ENCODE results near the gene CYP4F8. TPM values are rescaled to one million over a fixed set of nuclear protein-coding genes. Genes with fewer than 3 reads are reported as not detected.

CYP4F8 gene, protein sequence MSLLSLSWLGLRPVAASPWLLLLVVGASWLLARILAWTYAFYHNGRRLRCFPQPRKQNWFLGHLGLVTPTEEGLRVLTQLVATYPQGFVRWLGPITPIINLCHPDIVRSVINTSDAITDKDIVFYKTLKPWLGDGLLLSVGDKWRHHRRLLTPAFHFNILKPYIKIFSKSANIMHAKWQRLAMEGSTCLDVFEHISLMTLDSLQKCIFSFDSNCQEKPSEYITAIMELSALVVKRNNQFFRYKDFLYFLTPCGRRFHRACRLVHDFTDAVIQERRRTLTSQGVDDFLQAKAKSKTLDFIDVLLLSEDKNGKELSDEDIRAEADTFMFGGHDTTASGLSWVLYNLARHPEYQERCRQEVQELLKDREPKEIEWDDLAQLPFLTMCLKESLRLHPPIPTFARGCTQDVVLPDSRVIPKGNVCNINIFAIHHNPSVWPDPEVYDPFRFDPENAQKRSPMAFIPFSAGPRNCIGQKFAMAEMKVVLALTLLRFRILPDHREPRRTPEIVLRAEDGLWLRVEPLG
- total RNA-seq (not detected), polyA plus RNA-seq (not detected)
- long read RNA-seq, donor 1, result 0 reads
- long read RNA-seq, donor 2, result 0 reads

DNA sequence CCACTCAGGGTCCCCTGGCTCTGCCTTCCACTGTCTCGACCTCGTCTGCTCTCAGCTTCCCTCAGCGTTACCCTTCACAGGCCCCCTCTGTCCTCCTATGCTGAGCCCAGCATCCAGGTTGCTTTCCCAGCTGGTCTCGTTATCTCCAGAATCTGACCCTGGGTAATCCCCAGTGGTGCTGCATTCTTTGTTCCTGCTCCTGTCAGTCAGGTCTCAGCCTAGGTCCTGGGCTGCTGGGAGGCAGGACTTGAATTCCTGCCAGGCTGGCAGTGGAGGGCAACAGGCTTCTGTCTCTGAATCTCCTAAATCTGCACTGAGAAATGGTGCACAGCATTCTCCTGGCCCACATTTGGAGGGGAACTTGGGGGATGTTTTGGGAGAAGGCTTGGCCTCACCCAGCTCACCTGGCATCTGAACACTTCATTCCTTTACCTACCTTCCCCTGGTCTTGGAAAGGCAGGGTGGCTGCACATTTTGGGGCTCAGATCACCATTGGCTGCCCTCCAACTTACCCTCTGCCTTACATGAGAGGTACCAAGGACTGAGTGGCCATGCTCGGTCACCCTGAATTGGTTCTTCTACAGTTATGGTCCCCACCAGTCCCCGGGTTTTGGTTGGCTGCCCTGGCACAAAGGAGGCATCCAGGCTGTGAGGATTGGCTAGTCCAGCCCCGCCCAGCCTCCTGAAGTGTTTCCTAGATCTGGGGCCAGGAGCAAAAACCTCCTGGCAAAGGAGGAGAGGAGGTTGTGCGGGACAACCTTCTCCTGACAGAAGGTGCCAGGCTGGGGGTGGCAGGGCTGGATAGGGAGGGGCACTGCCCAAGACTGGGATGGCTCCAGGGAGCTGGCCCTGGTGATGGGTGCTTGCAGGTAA lies at the start of gene CYP4F8:
CYP4F8 (plus strand) TSS at position 712 of the 873 bp plus-strand sequence. CDS start 399 bp downstream, outside the sequence.
- no peak within 1 kb of the TSS for H3K4me3 ChIP-seq
- H3K27me3 ChIP-seq (replicated peaks in 1 of 7), result peaks cover 0 to 61% (median 0%) of the 10 kb centered on the region in 7 donors
- no peak within 1 kb of the TSS for H3K27ac ChIP-seq
- H3K36me3 ChIP-seq, result no peaks in the 10 kb centered on the region
- no peak for TF ChIP-seq POLR2AphosphoS5 (IDR thresholded peaks at IDR 0.05)
- 44 to 64% (median 55%) methylated on average over 7 to 8 of the region's 8 CpGs for WGBS, 5 donors
- no peak for DNase-seq
- intact Hi-C loops (cut with DNase I; ENCODE audit: low total_unique reads), result no loop called here
- no peaks in the 10 kb centered on the region for H3K4me1 ChIP-seq
- H3K9me3 ChIP-seq, result no peaks in the 10 kb centered on the region

DNA sequence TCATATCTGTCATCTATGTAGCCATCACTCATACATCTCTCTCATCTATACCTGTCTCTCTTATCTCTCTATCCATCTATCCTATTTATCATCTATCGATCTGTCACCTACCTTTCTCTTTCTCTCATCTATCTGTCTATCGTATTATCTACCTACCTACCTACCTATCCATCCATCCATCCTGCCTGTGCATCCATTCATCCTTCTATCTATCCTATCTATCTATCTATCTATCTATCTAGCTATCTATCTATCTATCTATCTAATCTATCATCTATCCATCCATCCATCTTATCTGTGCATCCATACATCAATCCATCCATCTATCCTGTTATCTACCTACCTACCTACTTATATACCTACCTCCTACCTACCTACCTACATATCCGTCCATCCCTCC lies 44.6 kb upstream of the CYP4F8 start:
- DNase-seq, result no peak
- WGBS, 5 donors, result 83 to 90% (median 87%) methylated on average over 3 of the region's 3 CpGs
- Histone ChIP-seq H3K36me3 (no peaks in the 10 kb centered on the region), H3K27me3 (replicated peaks in 1 of 7) (peaks cover 0 to 42% (median 6%) of the 10 kb centered on the region in 7 donors), H3K4me3 (no peak overlapping the region), H3K27ac (no peak overlapping the region), H3K4me1 (no peaks in the 10 kb centered on the region), H3K9me3 (no peaks in the 10 kb centered on the region)
- intact Hi-C loops (cut with DNase I; ENCODE audit: low total_unique reads), result no loop called here
- TF ChIP-seq POLR2A (IDR thresholded peaks at IDR 0.05), result no peak

DNA sequence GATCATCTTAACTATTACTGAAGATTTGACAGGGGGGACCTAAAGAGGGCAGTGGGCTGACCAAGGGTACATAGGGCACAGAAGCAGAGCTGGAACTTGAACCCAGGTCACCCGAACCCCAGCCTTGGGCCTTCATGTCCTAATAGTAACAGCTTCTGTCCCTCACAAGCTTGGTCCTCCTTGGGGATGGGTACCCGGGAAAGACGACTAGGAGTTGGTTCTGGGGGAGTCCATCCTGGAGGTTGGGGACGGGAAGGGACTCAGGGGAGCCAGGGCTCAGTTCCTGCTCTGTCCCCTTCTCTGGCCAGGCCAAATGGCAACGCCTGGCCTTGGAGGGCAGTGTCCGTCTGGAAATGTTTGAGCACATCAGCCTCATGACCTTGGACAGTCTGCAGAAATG lies 39.6 kb upstream of the CYP4F8 start:
- DNase-seq, result no peak
- H3K4me1 ChIP-seq, result no peaks in the 10 kb centered on the region
- H3K27ac ChIP-seq, result no peak overlapping the region
- no peak for TF ChIP-seq POLR2A (IDR thresholded peaks at IDR 0.05)
- TF ChIP-seq POLR2AphosphoS5 (IDR thresholded peaks at IDR 0.05), result no peak
- TF ChIP-seq, protein P1, sequence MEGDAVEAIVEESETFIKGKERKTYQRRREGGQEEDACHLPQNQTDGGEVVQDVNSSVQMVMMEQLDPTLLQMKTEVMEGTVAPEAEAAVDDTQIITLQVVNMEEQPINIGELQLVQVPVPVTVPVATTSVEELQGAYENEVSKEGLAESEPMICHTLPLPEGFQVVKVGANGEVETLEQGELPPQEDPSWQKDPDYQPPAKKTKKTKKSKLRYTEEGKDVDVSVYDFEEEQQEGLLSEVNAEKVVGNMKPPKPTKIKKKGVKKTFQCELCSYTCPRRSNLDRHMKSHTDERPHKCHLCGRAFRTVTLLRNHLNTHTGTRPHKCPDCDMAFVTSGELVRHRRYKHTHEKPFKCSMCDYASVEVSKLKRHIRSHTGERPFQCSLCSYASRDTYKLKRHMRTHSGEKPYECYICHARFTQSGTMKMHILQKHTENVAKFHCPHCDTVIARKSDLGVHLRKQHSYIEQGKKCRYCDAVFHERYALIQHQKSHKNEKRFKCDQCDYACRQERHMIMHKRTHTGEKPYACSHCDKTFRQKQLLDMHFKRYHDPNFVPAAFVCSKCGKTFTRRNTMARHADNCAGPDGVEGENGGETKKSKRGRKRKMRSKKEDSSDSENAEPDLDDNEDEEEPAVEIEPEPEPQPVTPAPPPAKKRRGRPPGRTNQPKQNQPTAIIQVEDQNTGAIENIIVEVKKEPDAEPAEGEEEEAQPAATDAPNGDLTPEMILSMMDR (IDR thresholded peaks at IDR 0.05 in 8 of 11, conservative IDR thresholded peaks at IDR 0.05 in 3 of 11), result no peak
- peaks cover 0 to 13% (median 0%) of the 10 kb centered on the region in 7 donors for H3K27me3 ChIP-seq (replicated peaks in 1 of 7)
- no peaks in the 10 kb centered on the region for H3K9me3 ChIP-seq
- no peaks in the 10 kb centered on the region for H3K36me3 ChIP-seq
- 65 to 100% (median 67%) methylated on average over 1 to 6 of the region's 6 CpGs for WGBS, 5 donors
- no peak overlapping the region for H3K4me3 ChIP-seq
- intact Hi-C loops (cut with DNase I; ENCODE audit: low total_unique reads), result no loop called here

DNA sequence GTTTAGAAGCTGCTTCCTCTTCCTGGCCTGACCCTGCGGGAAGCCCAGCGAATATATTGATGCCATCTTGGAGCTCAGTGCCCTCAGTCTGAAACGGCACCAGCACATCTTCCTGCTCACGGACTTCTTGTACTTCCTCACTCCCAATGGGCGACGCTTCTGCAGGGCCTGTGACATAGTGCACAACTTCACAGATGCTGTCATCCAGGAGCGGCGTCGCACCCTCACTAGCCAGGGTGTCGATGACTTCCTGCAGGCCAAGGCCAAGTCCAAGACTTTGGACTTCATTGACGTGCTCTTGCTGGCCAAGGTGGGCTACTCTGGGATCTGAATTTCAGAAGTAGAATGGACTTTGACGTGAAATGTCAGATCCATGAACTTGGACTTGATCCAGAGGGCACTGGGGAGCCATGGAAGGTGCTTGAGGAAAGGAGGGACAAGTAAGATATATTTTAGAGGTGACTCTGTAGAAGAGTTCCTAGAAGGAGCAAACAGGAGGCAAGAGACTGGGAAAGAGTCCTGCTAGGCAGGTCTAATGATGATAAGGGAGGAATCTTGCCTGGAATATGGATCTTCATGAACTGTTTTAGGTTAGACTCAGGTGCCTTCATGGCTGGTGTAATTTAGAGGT lies 38.4 kb upstream of the CYP4F8 start:
- intact Hi-C loops (cut with DNase I; ENCODE audit: low total_unique reads), result no loop called here
- TF ChIP-seq, protein P1 (IDR thresholded peaks at IDR 0.05 in 8 of 11, conservative IDR thresholded peaks at IDR 0.05 in 3 of 11), result no peak
- TF ChIP-seq POLR2AphosphoS5 (IDR thresholded peaks at IDR 0.05), result no peak
- no peak for TF ChIP-seq POLR2A (IDR thresholded peaks at IDR 0.05)
- Histone ChIP-seq H3K4me1 (no peaks in the 10 kb centered on the region), H3K9me3 (no peaks in the 10 kb centered on the region), H3K27me3 (replicated peaks in 1 of 7) (peaks cover 0 to 17% (median 0%) of the 10 kb centered on the region in 7 donors), H3K27ac (no peak overlapping the region), H3K4me3 (no peak overlapping the region), H3K36me3 (no peaks in the 10 kb centered on the region)
- 72 to 81% (median 75%) methylated on average over 12 of the region's 12 CpGs for WGBS, 5 donors
- DNase-seq, result no peak

All from spleen (tissue), 13 donors.